GM21529 (cell line): ENCODE results near the gene POTEM.
"Not testable (repeated sequence)": the region's sequence is repeated elsewhere in the genome, so short reads cannot be mapped to it uniquely, and the experiment has no call there.

Source experiments
- ATAC-seq: cut with Tn5 transposase; IDR thresholded peaks from one replicate; pipeline ENCODE4 v1.9.1; 2021; ENCODE audit not compliant: unreplicated experiment

POTEM gene

GRCh38 chr14:18967134-18967533 is at the start of gene POTEM:
TSS of gene POTEM (plus strand) at chr14:18967434. CDS start at chr14:18967486, 52 bp downstream.
- not testable (repeated sequence) for ATAC-seq

DNA sequence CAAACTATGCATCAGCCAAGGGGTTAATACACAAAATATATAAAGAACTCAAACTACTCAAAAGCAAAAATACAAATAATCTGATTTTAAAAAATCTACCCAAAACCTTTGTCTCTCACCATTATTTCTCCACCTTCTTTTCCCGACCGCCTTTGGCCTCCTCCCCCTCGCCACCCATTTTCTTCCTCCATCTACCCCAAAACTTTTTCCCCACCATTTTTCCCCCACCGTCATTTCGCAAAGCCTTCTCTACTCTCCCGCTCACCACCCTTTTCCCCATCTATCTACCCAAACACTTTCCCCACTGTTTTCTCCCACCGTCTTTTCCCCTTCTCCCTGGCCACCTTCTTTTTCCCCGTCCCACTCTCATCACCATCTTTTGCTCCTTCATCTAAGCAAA is 48.9 kb upstream of the POTEM start:
- ATAC-seq: not testable (repeated sequence)

DNA sequence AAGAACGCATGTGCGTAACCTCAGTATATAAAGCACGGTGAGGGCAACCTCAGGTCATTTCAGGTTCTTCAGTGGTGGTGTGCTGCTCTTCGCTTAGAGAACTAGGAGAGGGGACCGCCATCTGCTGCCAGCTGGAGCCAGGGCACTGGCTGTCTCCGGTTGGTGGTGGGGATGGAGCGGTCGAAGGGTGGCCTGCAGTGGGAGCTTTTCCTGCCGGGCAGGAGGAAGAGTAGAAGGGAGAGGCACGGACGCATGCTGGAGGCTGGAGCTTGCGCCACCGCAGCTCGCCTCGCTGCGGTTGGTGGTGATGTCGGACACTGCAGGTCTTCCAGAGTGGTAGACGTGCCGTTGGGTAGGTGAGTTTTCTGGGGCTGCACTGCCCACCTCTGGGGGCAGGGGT is 47.2 kb upstream of the POTEM start:
- ATAC-seq: not testable (repeated sequence)

GRCh38 chr14:18921055-18921701 is 46.1 kb upstream of the POTEM start:
- ATAC-seq: not testable (repeated sequence)

DNA sequence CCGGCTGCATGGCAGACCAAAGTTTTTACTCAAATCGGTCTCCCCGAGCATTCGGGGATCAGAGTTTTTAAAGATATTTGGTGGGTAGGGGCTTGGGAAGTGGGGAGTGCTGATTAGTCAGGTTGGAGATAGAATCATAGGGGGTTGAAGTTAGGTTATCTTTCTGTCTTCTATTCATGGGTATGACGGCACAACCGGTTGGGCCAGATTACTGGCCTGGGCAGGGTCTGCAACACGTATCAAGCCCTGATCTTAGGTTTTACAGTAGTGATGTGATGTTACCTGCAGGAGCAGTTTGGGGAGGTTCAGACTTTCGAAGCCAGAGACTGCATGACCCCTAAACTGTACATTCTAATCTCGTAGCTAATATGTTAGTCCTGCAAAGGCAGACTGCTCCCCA is 30.4 kb upstream of the POTEM start:
- ATAC-seq: not testable (repeated sequence)

DNA sequence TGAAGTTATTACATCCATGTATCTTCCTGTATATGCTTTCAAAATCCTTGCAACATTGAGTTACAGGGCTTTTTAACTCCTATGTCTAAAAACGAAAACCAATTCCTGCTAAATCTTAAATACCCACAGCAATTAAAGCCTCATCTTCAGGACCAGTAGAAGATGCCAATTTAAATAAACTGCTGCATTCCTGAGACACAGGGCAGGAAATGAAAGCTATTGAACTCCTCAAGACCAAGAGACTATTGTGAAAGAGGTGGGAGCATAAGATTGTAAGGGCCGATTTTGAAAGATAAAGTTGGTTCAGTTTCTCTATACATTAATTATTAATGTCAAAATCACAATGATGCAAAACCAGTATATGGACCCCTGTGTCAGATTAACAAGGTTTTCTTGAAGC is 28.5 kb upstream of the POTEM start:
- not testable (repeated sequence) for ATAC-seq

DNA sequence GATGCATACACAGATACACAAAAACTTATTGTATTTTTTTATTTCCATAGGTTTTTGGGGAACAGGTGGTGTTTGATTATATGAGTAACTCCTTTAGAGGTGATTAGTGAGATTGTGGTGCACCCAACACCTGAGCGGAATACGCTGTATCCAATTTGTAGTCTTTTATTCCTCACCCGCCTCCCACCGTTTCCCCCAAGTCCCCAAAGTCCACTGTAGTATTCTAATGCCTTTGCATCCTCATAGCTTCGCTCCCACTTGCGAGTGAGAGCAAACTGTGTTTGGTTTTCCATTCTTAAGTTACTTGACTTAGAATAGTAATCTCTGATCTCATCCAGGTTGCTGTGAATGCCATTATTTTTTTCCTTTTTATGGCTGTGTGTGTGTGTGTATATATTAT is 17.3 kb upstream of the POTEM start:
- not testable (repeated sequence) for ATAC-seq

- not testable (repeated sequence) for ATAC-seq
Observed at GRCh38 chr14:18953085-18953484, 14.1 kb upstream of the POTEM start.

DNA sequence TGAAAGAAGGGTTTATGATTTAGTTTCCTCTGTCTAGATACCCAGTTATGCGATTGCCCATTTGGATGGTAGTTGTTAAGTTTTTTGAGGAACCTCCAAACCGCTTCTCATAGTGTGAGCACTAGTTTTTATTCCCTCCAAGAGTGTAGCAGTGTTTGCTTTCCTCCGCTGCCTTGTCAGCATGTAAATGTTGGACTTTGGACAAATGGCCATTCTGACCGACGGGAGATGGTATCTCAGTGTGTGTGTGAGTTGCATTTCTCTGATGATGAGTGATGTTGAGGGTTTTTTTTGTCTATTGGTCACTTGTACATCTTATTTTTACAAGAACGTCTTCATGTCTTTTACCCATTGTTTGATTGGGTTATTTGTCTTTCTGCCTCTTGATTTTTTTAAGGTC is 11.4 kb upstream of the POTEM start:
- not testable (repeated sequence) for ATAC-seq

- ATAC-seq: not testable (repeated sequence)
Observed at GRCh38 chr14:18961576-18961975, 5.7 kb upstream of the POTEM start.

GRCh38 chr14:18962143-18962542 is 5.1 kb upstream of the POTEM start:
- not testable (repeated sequence) for ATAC-seq

DNA sequence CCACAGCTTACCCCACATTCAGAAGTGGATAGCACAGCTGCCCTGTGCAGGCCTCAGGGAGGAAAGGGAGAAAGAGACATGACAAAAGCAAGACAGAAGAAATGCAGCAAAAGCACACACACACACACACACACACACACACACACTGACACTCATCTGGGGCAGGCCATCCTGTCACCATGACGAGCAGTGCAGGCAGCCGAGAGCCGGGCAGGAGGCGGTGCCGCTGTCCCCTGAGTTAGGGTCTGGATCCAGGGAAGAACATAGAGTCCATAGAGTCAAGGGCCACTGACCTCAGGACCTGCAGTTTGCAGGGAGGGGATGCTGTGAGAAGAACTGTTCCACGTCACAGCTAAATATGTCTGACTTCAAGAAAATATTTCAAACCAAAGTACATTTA is 4.0 kb upstream of the POTEM start:
- ATAC-seq: not testable (repeated sequence)

DNA sequence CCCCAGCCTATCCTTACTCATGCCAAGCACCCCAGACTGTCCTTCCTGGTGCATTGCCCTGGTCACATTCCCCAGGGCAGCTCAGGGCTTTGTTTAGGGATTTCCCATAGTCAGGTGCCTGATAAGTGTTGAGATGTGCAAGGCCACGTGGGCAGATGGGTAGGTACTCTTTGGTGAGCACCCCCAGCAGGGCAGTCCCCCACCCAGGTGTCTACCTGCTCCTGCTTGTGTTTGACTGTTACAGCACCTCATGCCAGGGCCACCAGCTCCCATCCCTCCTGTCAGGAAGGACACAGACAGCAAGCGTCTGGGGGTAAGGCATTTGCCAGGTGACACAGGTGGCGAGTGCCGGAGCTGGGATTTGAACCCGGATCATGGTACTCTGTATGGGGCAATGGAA is 2.4 kb upstream of the POTEM start:
- not testable (repeated sequence) for ATAC-seq

DNA sequence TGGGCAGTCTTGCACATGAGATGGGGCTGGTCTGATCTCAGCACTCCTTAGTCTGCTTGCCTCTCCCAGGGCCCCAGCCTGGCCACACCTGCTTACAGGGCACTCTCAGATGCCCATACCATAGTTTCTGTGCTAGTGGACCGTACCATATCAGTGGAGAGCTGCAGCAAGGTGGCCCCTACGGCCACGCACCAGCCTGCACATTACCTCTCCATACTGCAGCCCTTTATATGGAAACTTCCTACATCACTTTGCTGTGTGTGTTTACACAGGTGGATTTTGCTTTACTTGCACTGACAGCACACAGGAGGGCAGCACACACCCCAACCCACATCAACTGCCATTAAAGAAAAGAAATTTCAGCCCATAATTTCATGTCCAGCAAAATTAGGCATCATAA is 35.3 kb downstream of the POTEM start:
- ATAC-seq: not testable (repeated sequence)

DNA sequence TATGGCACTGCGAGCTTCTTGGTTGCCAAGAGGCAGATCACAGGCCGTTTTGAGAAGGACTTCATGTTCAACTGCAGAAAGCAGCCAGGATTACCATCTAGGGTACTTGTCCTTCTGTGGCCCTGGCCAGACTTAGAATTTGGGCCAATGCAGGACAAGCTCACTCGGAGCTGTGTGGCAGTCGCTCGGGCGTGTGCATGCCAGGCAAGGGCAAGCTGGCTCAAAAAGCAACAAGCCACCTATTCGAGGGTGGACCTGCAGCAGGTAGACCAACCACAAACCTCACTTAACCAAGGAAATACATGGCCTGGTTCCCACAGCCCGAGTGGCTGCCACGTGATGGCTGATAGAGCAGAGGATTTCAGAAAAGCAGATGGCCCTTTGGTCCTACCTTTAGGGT is 39.3 kb downstream of the POTEM start:
- not testable (repeated sequence) for ATAC-seq

DNA sequence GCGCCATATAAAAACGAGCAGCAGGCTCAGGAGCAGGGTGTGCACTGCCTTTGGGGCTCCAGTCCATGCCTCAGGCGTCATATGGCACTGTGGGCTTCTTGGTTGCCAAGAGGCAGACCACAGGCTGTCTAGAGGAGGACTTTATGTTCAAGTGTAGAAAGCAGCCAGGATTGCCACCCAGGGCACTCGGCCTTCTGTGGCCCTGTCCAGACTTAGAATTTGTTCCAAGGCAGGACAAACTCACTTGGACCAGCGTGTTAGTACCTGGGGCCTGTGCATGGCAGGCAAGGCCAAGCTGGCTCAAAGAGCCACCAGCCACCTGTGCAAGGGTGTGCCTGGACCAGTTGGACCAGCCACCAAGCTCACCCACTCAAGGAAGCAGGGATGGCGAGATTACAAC is 40.4 kb downstream of the POTEM start:
- not testable (repeated sequence) for ATAC-seq

- ATAC-seq: not testable (repeated sequence)
Observed at GRCh38 chr14:19011029-19011428, 43.8 kb downstream of the POTEM start.

DNA sequence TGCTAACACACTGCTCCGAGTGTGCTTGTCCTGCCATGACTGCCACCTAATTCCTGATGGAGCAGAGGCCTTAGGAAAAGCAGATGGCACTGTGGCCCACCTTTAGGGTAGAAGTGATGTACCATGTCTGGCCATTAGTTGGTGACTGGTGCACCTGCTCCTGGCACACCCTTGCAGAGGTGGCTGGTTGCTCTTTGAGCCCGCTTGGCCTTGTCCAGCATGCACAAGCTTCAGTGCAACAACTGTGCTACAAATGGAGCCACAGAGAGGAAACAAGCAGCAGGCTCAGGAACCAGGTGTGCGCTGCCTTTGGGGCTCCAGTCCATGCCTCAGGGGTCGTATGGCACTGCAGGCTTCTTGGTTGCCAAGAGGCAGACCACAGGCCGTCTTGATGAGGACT is 44.5 kb downstream of the POTEM start:
- ATAC-seq: not testable (repeated sequence)

DNA sequence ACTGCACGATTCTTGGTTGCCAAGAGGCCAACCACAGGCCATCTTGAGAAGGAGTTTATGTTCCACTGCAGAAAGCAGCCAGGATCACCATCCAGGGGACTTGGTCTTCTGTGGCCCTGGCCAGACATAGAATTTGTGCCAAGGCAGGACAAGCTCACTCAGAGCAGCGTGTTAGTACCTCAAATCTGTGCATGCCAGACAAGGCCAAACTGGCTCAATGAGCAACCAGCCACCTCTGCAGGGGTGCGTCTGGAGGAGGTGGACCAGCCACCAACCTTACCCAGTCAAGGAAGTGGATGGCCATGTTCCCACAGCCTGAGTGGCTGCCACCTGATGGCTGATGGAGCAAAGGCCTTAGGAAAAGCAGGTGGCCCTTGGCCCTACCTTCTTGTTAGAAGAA is 48.0 kb downstream of the POTEM start:
- ATAC-seq: not testable (repeated sequence)

DNA sequence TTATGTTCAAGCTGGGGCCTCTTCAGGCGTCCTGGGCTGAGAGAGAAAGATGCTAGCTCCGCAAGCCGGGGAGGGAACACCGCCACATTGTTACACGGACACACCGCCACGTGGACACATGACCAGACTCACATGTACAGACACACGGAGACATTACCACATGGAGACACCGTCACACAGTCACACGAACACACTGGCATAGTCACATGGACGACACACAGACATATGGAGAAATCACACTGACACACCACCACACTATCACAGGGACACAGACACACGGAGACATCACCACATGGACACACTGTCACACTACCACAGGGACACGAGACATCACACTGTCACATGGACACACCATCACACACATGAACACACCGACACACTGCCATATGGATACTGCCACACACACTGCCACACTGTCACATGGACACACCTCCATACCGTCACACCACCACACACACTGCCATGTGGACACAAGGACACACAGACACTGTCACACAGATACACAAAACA is 57.9 kb downstream of the POTEM start:
- not testable (repeated sequence) for ATAC-seq

- not testable (repeated sequence) for ATAC-seq
Observed at GRCh38 chr14:19026649-19027351, 59.6 kb downstream of the POTEM start.

- not testable (repeated sequence) for ATAC-seq
Observed at GRCh38 chr14:19027895-19028294, 60.7 kb downstream of the POTEM start.
